K562 (cell line): Measurements from ENCODE around the gene LUC7L3. TPM values are rescaled to one million over a fixed set of nuclear protein-coding genes. Genes with fewer than 3 reads are reported as not detected.

Experiments used
- ATAC-seq: fragments of 200-7000 bp; cut with Tn5 transposase; 3 replicates; pipeline ENCODE4 v1.9.1; 2020; ENCODE audit warnings: moderate library complexity
- BruUV-seq: library from RNA; stranded (reverse); fragments of 400-500 nt; replicated peaks from 2 replicates; lab custom pipeline; 2021; lab: Mats Ljungman, UMichigan
- CTCF ChIA-PET: fragments of 300-600 bp; formaldehyde crosslinking; extraction: SDS; loops from one replicate; lab custom pipeline; 2021; ENCODE audit warnings: low intra/inter-chr PET ratio; lab: Yijun Ruan, JAX
- POLR2A ChIA-PET: fragments of 300-600, 350-650 bp; sonication (Branson Sonifier 250); formaldehyde crosslinking; extraction: SDS; loops from one replicate; lab custom pipeline; 2021; ENCODE audit warnings: antibody characterized with exemption, inconsistent platforms; lab: Yijun Ruan, JAX
- DNase-seq, 4 experiments: peaks; one replicate each; pipeline versions ENCODE4 v3.0.0 to v3.0.0-alpha.2; 2011 to 2018; ENCODE audit warnings: low spot score in 3 of 4, mixed read lengths in 3 of 4; ENCODE audit errors: extremely low read depth in 1 of 4
- FAIRE-seq: peaks from 2 replicates; lab custom pipeline; 2011; peaks lifted over from hg19 to GRCh38; lab: Jason Lieb, UNC
- H2AFZ ChIP-seq: 2 replicates; pipeline ENCODE4 v1.6.0; 2011; ENCODE audit warnings: low read depth, low read length, control low read depth, inconsistent platforms
- H3K27ac ChIP-seq: fragments of 200-600 bp; 3 replicates; pipeline ENCODE4 v1.8.0; 2011; ENCODE audit warnings: low read depth, mild to moderate bottlenecking, control low read depth, inconsistent platforms, low read length, moderate library complexity, mixed read lengths; ENCODE audit errors: extremely low read depth
- H3K27me3 ChIP-seq, 2 experiments: fragments of 300-600 bp in 1 of 2; 2 replicates in 1 of 2; 3 replicates in 1 of 2; pipeline versions ENCODE4 v1.6.0 to v1.8.0; 2011; ENCODE audit warnings: inconsistent platforms in 2 of 2, low read length in 2 of 2, mild to moderate bottlenecking in 1 of 2, mixed read lengths in 1 of 2, moderate library complexity in 1 of 2; ENCODE audit not compliant: control insufficient read depth in 2 of 2, insufficient read depth in 2 of 2
- H3K36me3 ChIP-seq: fragments of 300-600 bp; 3 replicates; pipeline ENCODE4 v1.8.0; 2011; ENCODE audit warnings: mild to moderate bottlenecking, low read length, inconsistent platforms; ENCODE audit not compliant: control insufficient read depth, insufficient read depth
- H3K4me1 ChIP-seq, 2 experiments: fragments of 200-600 bp in 1 of 2; replicated peaks in 1 of 2; 2 replicates in 1 of 2; 3 replicates in 1 of 2; pipeline versions ENCODE4 v1.5.1 to v1.8.0; 2011; ENCODE audit warnings: inconsistent platforms in 2 of 2, low read length in 2 of 2, mild to moderate bottlenecking in 1 of 2, mixed read lengths in 1 of 2, moderate library complexity in 1 of 2; ENCODE audit not compliant: control insufficient read depth in 2 of 2, insufficient read depth in 2 of 2
- H3K4me2 ChIP-seq: 2 replicates; pipeline ENCODE4 v1.6.1; 2011; ENCODE audit warnings: low read length, control low read depth, inconsistent platforms, mixed read lengths; ENCODE audit not compliant: insufficient read depth
- H3K4me3 ChIP-seq: fragments of 200-600 bp; sonication (generic), shearing (Covaris generic); 2 replicates; pipeline ENCODE4 v1.5.1; 2016; ENCODE audit warnings: control low read depth, inconsistent platforms
- H3K79me2 ChIP-seq: fragments of 200-600 bp; 3 replicates; pipeline ENCODE4 v1.8.0; 2011; ENCODE audit warnings: low read length, inconsistent platforms; ENCODE audit not compliant: control insufficient read depth, insufficient read depth
- H3K9ac ChIP-seq, 2 experiments: 2 replicates each; pipeline versions ENCODE4 v1.6.0 to v1.6.1; 2011; ENCODE audit warnings: low read depth in 2 of 2, low read length in 2 of 2, control low read depth in 1 of 2, inconsistent platforms in 1 of 2, mild to moderate bottlenecking in 1 of 2, mixed read lengths in 1 of 2; ENCODE audit not compliant: insufficient read depth in 1 of 2
- H3K9me1 ChIP-seq: one replicate; pipeline ENCODE4 v1.6.0; 2011; ENCODE audit warnings: inconsistent platforms, mild to moderate bottlenecking, low read length, moderate library complexity; ENCODE audit not compliant: control insufficient read depth, insufficient read depth
- H3K9me3 ChIP-seq: replicated peaks from 2 replicates; pipeline ENCODE4 v1.5.1; 2011; ENCODE audit warnings: low read depth, low read length, inconsistent platforms; ENCODE audit not compliant: control insufficient read depth, insufficient read depth
- H4K20me1 ChIP-seq: replicated peaks from 2 replicates; pipeline ENCODE4 v1.6.1; 2011; ENCODE audit warnings: low read length, inconsistent platforms, mixed read lengths; ENCODE audit not compliant: control insufficient read depth, insufficient read depth
- TAL1 ChIP-seq: fragments of 450-650 bp; IDR thresholded peaks from 2 replicates; pipeline ENCODE4 v1.6.1; 2016; ENCODE audit warnings: mild to moderate bottlenecking
- ZBTB33 ChIP-seq: sonication (generic); formaldehyde crosslinking; IDR thresholded peaks from 2 replicates; pipeline ENCODE4 v1.8.1; 2023; ENCODE audit warnings: mild to moderate bottlenecking, missing genetic modification reagents
- ZNF3 ChIP-seq: fragments of 250-450 bp; sonication (Bioruptor Pico); IDR thresholded peaks from 2 replicates; pipeline ENCODE4 v1.5.0; 2021; ENCODE audit warnings: mild to moderate bottlenecking, moderate library complexity
- WGBS: fragments of 100-300 bp; shearing (Covaris generic); methylation state at CpG from one replicate; pipeline ENCODE4 v1.1.6; 2016; ENCODE audit warnings: low coverage, mixed read lengths; ENCODE audit not compliant: insufficient coverage; ENCODE audit errors: missing lambda C conversion rate; 5-methylcytosine and 5-hydroxymethylcytosine counted together
- in situ Hi-C: fragments of 300-500 bp; cut with MboI; formaldehyde crosslinking; loops from 4 replicates; pipeline ENCODE4 v1.15.0; 2018; ENCODE audit warnings: inconsistent platforms, mixed read lengths
- intact Hi-C: fragments of 100-400 bp; cut with micrococcal nuclease; formaldehyde crosslinking; loops from 2 replicates; pipeline ENCODE4 v1.14.2; 2022
- polyA plus RNA-seq, 8 experiments: library from polyadenylated mRNA; depleted of rRNA in 4 of 8; stranded (reverse) in 5 of 8; unstranded in 3 of 8; fragments of >200 nt; fragmentation: Nextera tagmentation in 2 of 8; fragmentation: Illumina TruSeq in 1 of 8; extraction: Ambion mirVana in 2 of 8; extraction: Trizol in 1 of 8; gene quantifications; 2 replicates each; pipeline versions ENCODE4 v1.2.1 to v1.2.3, GENCODE V29; 2011 to 2014; ENCODE audit warnings: inconsistent platforms in 1 of 8, missing spikeins in 1 of 8
- total RNA-seq, 7 experiments: library from RNA; depleted of rRNA in 6 of 7; stranded (reverse); fragments of >200 nt in 6 of 7; fragmentation: Illumina TruSeq in 2 of 7; extraction: Trizol in 2 of 7; gene quantifications; 2 replicates each; pipeline versions ENCODE4 v1.2.1 to v1.2.3, GENCODE V29; 2011 to 2021; ENCODE audit warnings: low replicate concordance in 1 of 7

LUC7L3 gene
- total and polyA plus RNA-seq, 9 of the 15 experiments (the other 6 are each of a cell fraction or from before 2014, with no cell fraction given) = 80.8 to 284 (median 127) TPM

GRCh38 chr17:50699410-50699809 lies 20.0 kb upstream of the LUC7L3 start:
- H3K27ac ChIP-seq = no peak overlapping the region
- in situ Hi-C loops = no loop called here
- no peak overlapping the region for H3K9ac ChIP-seq
- TF ChIP-seq TAL1 (no peak), ZBTB33 (CRISPR knock-in tag) (no peak), ZNF3 (CRISPR knock-in tag) (no peak)
- TF ChIP-seq, all 486 proteins: peak for 0
- FAIRE-seq (no peak), DNase-seq (no peak), ATAC-seq (no peak)
- 90% methylated on average over 7 of the region's 7 CpGs for WGBS
- intact Hi-C loops = loop anchor here (5.0 kb wide), 2 partner anchors 72 to 217 kb away; no protein-coding TSS in a partner anchor
- no peak overlapping the region for H3K4me3 ChIP-seq
- ChIA-PET CTCF (no interaction called here), POLR2A (interaction anchor here (0.5 kb wide), 1 partner anchor 14 kb away, joined by 3 read pairs; no protein-coding TSS in a partner anchor)
- no peaks in the 10 kb centered on the region for H3K9me3 ChIP-seq
- no peaks in the 10 kb centered on the region for H3K9me1 ChIP-seq
- H3K27me3 ChIP-seq = no peaks in the 10 kb centered on the region
- no TSS peak for BruUV-seq
- H2AFZ ChIP-seq = no peak overlapping the region
- peaks cover 80% of the 10 kb centered on the region for H3K36me3 ChIP-seq
- H3K4me2 ChIP-seq = no peak overlapping the region
- no peaks in the 10 kb centered on the region for H3K4me1 ChIP-seq
- peaks cover 22% of the 10 kb centered on the region; the same call in 2 of the 3 replicates for H3K79me2 ChIP-seq
- no peaks in the 10 kb centered on the region for H4K20me1 ChIP-seq
